Activated CD4-positive, alpha-beta memory T cell treated with anti-CD3 and anti-CD28 coated beads, Interleukin-2, amount 10 ng/mL, durations not matched to agents 7 days and 5 days (primary cell): Measurements from ENCODE around the gene ESR1. TPM values are rescaled to one million over a fixed set of nuclear protein-coding genes. Genes with fewer than 3 reads are reported as not detected.
"Not testable (repeated sequence)": the region's sequence is repeated elsewhere in the genome, so short reads cannot be mapped to it uniquely, and the experiment has no call there.

Experiments
- CTCF ChIA-PET: fragments of 350-600 bp; sonication (Branson Sonifier 250); formaldehyde crosslinking; loops from one replicate; lab custom pipeline; 2021; ENCODE audit warnings: antibody characterized with exemption, inconsistent platforms; lab: Charles Lee
- POLR2A ChIA-PET: fragments of 350-600 bp; sonication (Branson Sonifier 250); formaldehyde crosslinking; loops from one replicate; lab custom pipeline; 2021; ENCODE audit warnings: antibody characterized with exemption; lab: Charles Lee
- DNase-seq: peaks from one replicate; pipeline ENCODE4 v3.0.0-alpha.2; 2020
- H3K27ac Mint-ChIP-seq: one replicate; pipeline ENCODE4 v1.8.0; 2021; ENCODE audit warnings: mild to moderate bottlenecking, mixed read lengths
- H3K27me3 Mint-ChIP-seq: one replicate; pipeline ENCODE4 v1.8.0; 2021; ENCODE audit warnings: mixed read lengths
- H3K36me3 Mint-ChIP-seq: one replicate; pipeline ENCODE4 v1.8.0; 2021; ENCODE audit warnings: low read depth, mixed read lengths
- H3K4me1 Mint-ChIP-seq: one replicate; pipeline ENCODE4 v1.8.0; 2021; ENCODE audit warnings: mixed read lengths
- H3K4me3 Mint-ChIP-seq: one replicate; pipeline ENCODE4 v1.8.0; 2021; ENCODE audit warnings: mild to moderate bottlenecking, mixed read lengths
- H3K9me3 Mint-ChIP-seq: one replicate; pipeline ENCODE4 v1.8.0; 2021; ENCODE audit warnings: mixed read lengths
- total RNA-seq, 2 experiments: library from RNA; stranded (reverse); gene quantifications; one replicate each; pipeline ENCODE4 v1.2.3, GENCODE V29; 2021

Gene ESR1
- total RNA-seq, 2 experiments from 2014 or later = 1.2 TPM

GRCh38 chr6:152059909-152060308 is 252.4 kb downstream of the ESR1 start:
- Mint-ChIP-seq H3K9me3 (no peaks in the 10 kb centered on the region), H3K4me3 (no peak overlapping the region), H3K27ac (no peak overlapping the region), H3K4me1 (no peaks in the 10 kb centered on the region), H3K27me3 (peaks cover 2% of the 10 kb centered on the region), H3K36me3 (no peaks in the 10 kb centered on the region)
- ChIA-PET CTCF (no interaction called here), POLR2A (no interaction called here)
- DNase-seq = no peak

DNA sequence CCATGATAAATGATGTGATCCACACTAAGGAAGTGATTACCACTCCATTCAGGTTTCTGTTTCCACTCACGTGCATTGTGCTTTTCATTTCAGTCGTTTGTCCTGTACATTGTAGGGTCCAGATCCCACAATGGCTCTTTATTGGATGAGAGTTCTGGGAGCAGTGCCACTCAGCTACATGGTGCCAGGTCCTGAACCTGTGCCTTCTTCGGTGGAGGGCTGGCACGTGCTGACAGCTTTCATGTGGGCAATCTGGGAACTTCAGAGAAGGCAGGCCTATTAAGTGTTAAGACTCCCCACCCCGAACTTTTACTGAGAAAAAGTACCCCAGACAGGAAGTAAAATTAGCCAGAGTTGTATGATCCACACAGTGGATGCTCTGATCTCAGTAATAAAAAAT is 255.0 kb downstream of the ESR1 start:
- no peaks in the 10 kb centered on the region for H3K9me3 Mint-ChIP-seq
- H3K27me3 Mint-ChIP-seq = peaks cover 2% of the 10 kb centered on the region
- ChIA-PET POLR2A (no interaction called here), CTCF (no interaction called here)
- H3K27ac Mint-ChIP-seq = no peak overlapping the region
- no peak overlapping the region for H3K4me3 Mint-ChIP-seq
- H3K36me3 Mint-ChIP-seq = no peaks in the 10 kb centered on the region
- DNase-seq = no peak
- H3K4me1 Mint-ChIP-seq = no peaks in the 10 kb centered on the region

GRCh38 chr6:152063170-152063921 is 255.9 kb downstream of the ESR1 start:
- H3K4me3 Mint-ChIP-seq = no peak overlapping the region
- no peaks in the 10 kb centered on the region for H3K4me1 Mint-ChIP-seq
- POLR2A ChIA-PET = no interaction called here
- peaks cover 2% of the 10 kb centered on the region for H3K27me3 Mint-ChIP-seq
- H3K27ac Mint-ChIP-seq = no peak overlapping the region
- H3K9me3 Mint-ChIP-seq = no peaks in the 10 kb centered on the region
- CTCF ChIA-PET = no interaction called here
- no peak for DNase-seq
- no peaks in the 10 kb centered on the region for H3K36me3 Mint-ChIP-seq

GRCh38 chr6:152068622-152069261 is 261.3 kb downstream of the ESR1 start:
- CTCF ChIA-PET = no interaction called here
- POLR2A ChIA-PET = no interaction called here
- H3K27ac Mint-ChIP-seq = no peak overlapping the region
- H3K4me1 Mint-ChIP-seq = no peaks in the 10 kb centered on the region
- no peaks in the 10 kb centered on the region for H3K9me3 Mint-ChIP-seq
- no peak for DNase-seq
- no peak overlapping the region for H3K4me3 Mint-ChIP-seq
- no peaks in the 10 kb centered on the region for H3K27me3 Mint-ChIP-seq
- no peaks in the 10 kb centered on the region for H3K36me3 Mint-ChIP-seq

DNA sequence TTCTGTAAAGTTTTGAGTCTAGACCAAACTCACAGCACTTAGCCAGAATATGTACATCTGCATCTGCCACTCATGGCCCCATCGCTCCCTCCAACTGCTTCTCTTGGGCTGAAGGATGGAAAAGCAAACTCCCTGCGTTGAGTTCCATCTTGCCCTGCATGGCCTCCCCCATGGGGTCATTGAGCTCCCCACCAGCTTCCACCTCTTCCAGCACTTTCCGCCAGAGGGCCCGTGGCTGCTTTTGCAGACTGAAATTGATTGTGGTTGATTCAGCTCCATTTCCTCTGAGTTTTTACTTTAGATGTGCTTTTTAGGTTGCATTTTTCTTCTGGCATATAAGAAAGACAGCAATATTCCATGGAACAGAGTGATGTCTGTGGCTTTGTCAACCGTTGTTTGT is 263.1 kb downstream of the ESR1 start:
- Mint-ChIP-seq H3K9me3 (no peaks in the 10 kb centered on the region), H3K27me3 (no peaks in the 10 kb centered on the region), H3K27ac (no peak overlapping the region), H3K36me3 (no peaks in the 10 kb centered on the region), H3K4me3 (no peak overlapping the region), H3K4me1 (no peaks in the 10 kb centered on the region)
- ChIA-PET CTCF (no interaction called here), POLR2A (no interaction called here)
- no peak for DNase-seq

- no peaks in the 10 kb centered on the region for H3K27me3 Mint-ChIP-seq
- no peak overlapping the region for H3K4me3 Mint-ChIP-seq
- CTCF ChIA-PET = no interaction called here
- no peak for DNase-seq
- POLR2A ChIA-PET = no interaction called here
- no peak overlapping the region for H3K27ac Mint-ChIP-seq
- no peaks in the 10 kb centered on the region for H3K36me3 Mint-ChIP-seq
- H3K4me1 Mint-ChIP-seq = no peaks in the 10 kb centered on the region
- H3K9me3 Mint-ChIP-seq = peaks cover 2% of the 10 kb centered on the region
Observed at GRCh38 chr6:152071318-152071717, 263.8 kb downstream of the ESR1 start.

DNA sequence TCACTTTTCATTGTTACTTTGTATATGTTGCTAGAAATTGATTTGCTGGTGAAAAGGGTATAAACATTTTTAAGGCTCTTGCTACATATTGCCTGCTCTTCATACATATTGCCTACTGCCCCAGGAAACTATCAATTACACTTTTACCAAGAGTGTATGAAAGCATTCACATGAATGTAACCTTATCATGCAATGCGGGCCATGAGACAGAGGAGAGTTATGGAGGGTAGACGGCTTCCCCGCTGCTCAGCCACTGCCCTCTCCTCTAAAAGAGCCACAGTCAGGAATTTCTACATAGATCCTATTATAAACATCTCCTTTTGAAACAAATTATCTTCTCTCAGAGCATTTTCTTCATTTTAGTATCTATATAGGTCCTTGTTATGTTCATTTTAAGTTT is 264.4 kb downstream of the ESR1 start:
- H3K27me3 Mint-ChIP-seq = no peaks in the 10 kb centered on the region
- H3K27ac Mint-ChIP-seq = no peak overlapping the region
- POLR2A ChIA-PET = no interaction called here
- no peak for DNase-seq
- no peaks in the 10 kb centered on the region for H3K4me1 Mint-ChIP-seq
- H3K36me3 Mint-ChIP-seq = no peaks in the 10 kb centered on the region
- no peak overlapping the region for H3K4me3 Mint-ChIP-seq
- CTCF ChIA-PET = no interaction called here
- H3K9me3 Mint-ChIP-seq = peaks cover 2% of the 10 kb centered on the region

DNA sequence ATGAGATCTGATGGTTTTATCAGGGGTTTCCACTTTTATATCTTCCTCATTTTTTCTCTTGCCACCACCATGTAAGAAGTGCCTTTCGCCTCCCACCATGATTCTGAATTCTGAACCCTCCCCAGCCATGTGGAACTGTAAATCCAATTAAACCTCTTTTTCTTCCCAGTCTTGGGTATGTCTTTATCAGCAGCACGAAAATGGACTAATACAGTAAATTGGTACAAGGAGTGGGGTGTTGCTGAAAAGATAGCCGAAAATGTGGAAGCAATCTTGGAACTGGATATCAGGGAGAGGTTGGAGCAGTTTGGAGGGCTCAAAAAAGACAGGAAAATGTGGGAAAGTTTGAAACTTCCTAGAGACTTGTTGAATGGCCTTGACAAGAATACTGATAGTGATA is 268.8 kb downstream of the ESR1 start:
- H3K27ac Mint-ChIP-seq, H3K9me3 Mint-ChIP-seq, H3K27me3 Mint-ChIP-seq, CTCF ChIA-PET, POLR2A ChIA-PET, DNase-seq, H3K36me3 Mint-ChIP-seq, H3K4me1 Mint-ChIP-seq, H3K4me3 Mint-ChIP-seq: not testable (repeated sequence)

GRCh38 chr6:152078001-152078400 is 270.5 kb downstream of the ESR1 start:
- ChIA-PET POLR2A (no interaction called here), CTCF (no interaction called here)
- Mint-ChIP-seq H3K4me1 (no peaks in the 10 kb centered on the region), H3K27ac (no peak overlapping the region), H3K9me3 (peaks cover 5% of the 10 kb centered on the region), H3K27me3 (no peaks in the 10 kb centered on the region), H3K4me3 (no peak overlapping the region), H3K36me3 (no peaks in the 10 kb centered on the region)
- DNase-seq = no peak

GRCh38 chr6:152078804-152079203 is 271.3 kb downstream of the ESR1 start:
- no peak overlapping the region for H3K27ac Mint-ChIP-seq
- H3K4me1 Mint-ChIP-seq = no peaks in the 10 kb centered on the region
- ChIA-PET CTCF (no interaction called here), POLR2A (no interaction called here)
- no peak overlapping the region for H3K4me3 Mint-ChIP-seq
- no peaks in the 10 kb centered on the region for H3K27me3 Mint-ChIP-seq
- no peak for DNase-seq
- H3K36me3 Mint-ChIP-seq = no peaks in the 10 kb centered on the region
- peaks cover 5% of the 10 kb centered on the region for H3K9me3 Mint-ChIP-seq

DNA sequence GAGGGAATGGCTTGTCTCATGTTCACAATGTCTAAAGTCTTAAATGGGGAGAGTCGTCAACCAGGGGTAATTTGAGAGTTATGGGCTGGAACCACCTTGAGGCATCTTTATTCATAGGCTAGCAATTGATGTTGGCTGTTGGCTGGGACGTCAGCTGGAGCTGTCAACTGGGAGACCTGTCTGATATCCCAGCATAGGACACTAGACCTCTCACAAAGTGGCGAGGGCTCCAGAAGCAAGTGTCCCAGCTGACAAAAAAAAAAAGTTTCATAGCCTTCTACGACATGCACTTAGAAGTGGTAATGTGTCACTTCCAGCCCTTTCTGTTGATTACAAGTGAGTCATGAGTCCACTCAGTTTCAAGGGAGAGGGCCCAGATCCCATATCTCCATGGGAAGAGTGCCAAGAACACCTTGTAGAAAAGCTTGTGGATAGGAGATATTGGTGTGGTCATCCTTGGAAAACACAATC is 278.0 kb downstream of the ESR1 start:
- ChIA-PET POLR2A (interaction anchor here (0.5 kb wide), 1 partner anchor 224 kb away, joined by 3 read pairs; no protein-coding TSS in a partner anchor), CTCF (no interaction called here)
- Mint-ChIP-seq H3K4me1 (no peaks in the 10 kb centered on the region), H3K27me3 (no peaks in the 10 kb centered on the region), H3K36me3 (no peaks in the 10 kb centered on the region), H3K4me3 (no peak overlapping the region), H3K9me3 (peaks cover 2% of the 10 kb centered on the region), H3K27ac (no peak overlapping the region)
- no peak for DNase-seq

DNA sequence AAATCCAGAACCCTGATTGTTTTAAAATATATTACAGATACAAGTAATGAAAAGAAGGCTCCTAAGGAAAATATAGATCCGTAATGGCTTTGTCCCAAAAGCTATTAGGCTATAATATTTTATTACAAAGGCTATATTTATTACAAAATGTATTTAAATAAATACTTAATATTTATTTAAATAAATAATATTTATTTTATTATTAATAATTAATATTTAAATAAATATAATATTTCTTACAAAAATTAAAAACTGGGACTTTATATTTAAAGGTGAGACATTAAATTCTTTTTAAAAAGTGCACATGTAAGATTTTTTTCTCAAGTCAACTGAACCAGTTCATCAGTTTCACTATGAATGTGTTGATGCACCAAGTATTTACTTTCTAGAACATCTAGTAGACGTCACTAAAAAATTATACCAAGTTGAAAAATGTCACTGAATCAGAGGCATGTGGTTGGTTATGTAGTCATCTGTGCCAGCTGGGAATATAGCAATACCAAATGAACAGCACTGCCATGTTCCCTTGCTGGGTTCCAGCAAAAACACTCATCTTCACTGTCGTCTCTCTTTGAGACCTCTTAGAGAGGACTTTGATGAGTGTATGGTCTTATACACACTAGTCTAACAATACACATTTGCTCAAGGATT is 278.9 kb downstream of the ESR1 start:
- POLR2A ChIA-PET = no interaction called here
- Mint-ChIP-seq H3K27me3 (no peaks in the 10 kb centered on the region), H3K27ac (no peak overlapping the region), H3K9me3 (peaks cover under 1% of the 10 kb centered on the region), H3K36me3 (no peaks in the 10 kb centered on the region), H3K4me3 (no peak overlapping the region), H3K4me1 (no peaks in the 10 kb centered on the region)
- CTCF ChIA-PET = no interaction called here
- no peak for DNase-seq

GRCh38 chr6:152087096-152087495 is 279.6 kb downstream of the ESR1 start:
- ChIA-PET CTCF (no interaction called here), POLR2A (no interaction called here)
- no peak for DNase-seq
- no peaks in the 10 kb centered on the region for H3K4me1 Mint-ChIP-seq
- H3K36me3 Mint-ChIP-seq = no peaks in the 10 kb centered on the region
- H3K9me3 Mint-ChIP-seq = no peaks in the 10 kb centered on the region
- H3K27me3 Mint-ChIP-seq = no peaks in the 10 kb centered on the region
- H3K27ac Mint-ChIP-seq = no peak overlapping the region
- no peak overlapping the region for H3K4me3 Mint-ChIP-seq
